ENCODE results near the gene PTPRH. TPM values are rescaled to one million over a fixed set of nuclear protein-coding genes. Genes with fewer than 3 reads are reported as not detected.

PTPRH gene
- total and polyA plus RNA-seq, 8 donors: 5.3 to 83.9 (median 39.7) TPM

DNA sequence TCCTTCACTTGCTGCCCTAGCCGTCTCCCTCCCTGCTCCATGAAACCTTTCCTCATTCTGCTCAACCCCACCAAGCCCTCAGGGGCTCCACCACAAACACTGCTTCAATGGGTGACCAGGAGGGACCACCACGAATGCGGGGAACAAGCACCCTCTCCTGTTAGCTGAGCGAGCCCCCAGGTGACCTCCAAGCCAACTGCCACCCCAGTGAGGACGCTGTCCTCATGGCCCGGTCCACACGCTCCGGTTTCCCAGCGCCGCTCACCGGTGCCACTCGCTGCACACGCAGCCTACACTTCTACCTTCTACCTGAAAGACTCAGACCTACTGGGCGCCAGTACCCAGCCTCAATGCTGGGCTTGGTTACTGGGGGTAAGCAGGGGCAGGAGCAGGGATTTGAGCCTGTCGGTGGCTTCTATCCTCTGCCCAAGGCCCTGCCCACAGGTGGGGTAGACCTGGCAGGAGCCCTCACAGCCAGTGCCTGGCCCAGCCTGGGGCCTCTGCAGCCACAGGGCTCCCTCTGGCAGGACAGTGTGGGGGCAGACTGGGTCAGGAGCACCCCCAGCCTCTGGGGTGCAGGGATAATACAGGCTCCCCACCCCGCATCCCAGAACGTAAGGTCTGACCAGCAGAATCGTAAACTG is 20.0 kb upstream of the PTPRH start:
- Histone ChIP-seq H3K27ac (peak overlapping the region; percentile 56 to 78 (median 70)), H3K36me3 (peaks cover 42 to 88% (median 84%) of the 10 kb centered on the region in 4 donors), H3K4me1 (peaks cover 7 to 28% (median 17%) of the 10 kb centered on the region in 4 donors), H3K27me3 (no peaks in the 10 kb centered on the region), H3K9me3 (no peaks in the 10 kb centered on the region), H3K4me3 (no peak overlapping the region)
- WGBS, 5 donors: 84 to 86% (median 85%) methylated on average over 15 to 18 of the region's 18 CpGs
- intact Hi-C loops (cut with DNase I; ENCODE audit: low total_unique reads): no loop called here
- TF ChIP-seq EP300 (IDR thresholded peaks at IDR 0.05) (no peak), POLR2AphosphoS5 (IDR thresholded peaks at IDR 0.05) (no peak), POLR2A (IDR thresholded peaks at IDR 0.05) (no peak)
- TF ChIP-seq, protein P1, sequence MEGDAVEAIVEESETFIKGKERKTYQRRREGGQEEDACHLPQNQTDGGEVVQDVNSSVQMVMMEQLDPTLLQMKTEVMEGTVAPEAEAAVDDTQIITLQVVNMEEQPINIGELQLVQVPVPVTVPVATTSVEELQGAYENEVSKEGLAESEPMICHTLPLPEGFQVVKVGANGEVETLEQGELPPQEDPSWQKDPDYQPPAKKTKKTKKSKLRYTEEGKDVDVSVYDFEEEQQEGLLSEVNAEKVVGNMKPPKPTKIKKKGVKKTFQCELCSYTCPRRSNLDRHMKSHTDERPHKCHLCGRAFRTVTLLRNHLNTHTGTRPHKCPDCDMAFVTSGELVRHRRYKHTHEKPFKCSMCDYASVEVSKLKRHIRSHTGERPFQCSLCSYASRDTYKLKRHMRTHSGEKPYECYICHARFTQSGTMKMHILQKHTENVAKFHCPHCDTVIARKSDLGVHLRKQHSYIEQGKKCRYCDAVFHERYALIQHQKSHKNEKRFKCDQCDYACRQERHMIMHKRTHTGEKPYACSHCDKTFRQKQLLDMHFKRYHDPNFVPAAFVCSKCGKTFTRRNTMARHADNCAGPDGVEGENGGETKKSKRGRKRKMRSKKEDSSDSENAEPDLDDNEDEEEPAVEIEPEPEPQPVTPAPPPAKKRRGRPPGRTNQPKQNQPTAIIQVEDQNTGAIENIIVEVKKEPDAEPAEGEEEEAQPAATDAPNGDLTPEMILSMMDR (IDR thresholded peaks at IDR 0.05): no peak
- DNase-seq: no peak

DNA sequence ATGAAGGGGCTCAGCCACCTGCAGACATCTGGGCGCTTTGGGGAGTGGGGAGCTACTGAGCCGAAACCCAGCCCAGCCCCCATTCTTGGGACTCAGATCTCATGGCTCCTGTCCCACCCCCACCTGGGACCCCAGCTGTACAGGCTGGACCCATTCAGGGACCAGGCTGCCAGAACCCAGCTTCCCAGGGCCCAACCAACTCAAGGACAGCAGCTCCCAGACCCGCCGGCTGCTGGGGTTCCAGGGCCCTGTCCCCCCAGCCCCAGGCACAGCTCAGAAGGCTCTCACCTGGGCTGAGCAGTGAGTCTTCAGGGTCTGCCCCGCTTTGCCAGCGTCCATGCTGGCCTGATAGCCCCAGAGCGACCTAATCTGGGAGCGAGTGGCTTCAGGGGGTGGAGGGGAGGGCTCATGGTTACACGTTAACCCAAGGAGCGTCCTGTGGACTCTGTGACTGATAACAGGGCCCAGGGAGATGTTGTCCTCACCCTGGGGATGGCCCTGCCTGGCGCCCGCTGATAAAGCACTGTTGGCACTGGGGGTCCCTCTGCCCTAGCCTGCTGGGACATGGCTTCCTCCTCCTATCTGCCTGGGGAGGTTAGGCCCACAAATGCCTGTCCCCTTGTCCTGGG is 19.2 kb upstream of the PTPRH start, which contains the start of gene TMEM86B:
TMEM86B (minus strand) TSS at position 361 of the 629 bp plus-strand sequence; CDS start at position 339, 22 bp downstream.
- TF ChIP-seq POLR2AphosphoS5 (IDR thresholded peaks at IDR 0.05): peak in 2 of 3 donors; percentile 12 to 54
- TF ChIP-seq, protein P1 (IDR thresholded peaks at IDR 0.05): no peak
- peaks cover 7 to 28% (median 17%) of the 10 kb centered on the region in 4 donors for H3K4me1 ChIP-seq
- peak within 1 kb of the TSS; percentile 56 to 78 (median 70) for H3K27ac ChIP-seq
- peak within 1 kb of the TSS in 1 of 4 donors; percentile 4 for H3K4me3 ChIP-seq
- H3K9me3 ChIP-seq: no peaks in the 10 kb centered on the region
- DNase-seq: peak; percentile 58 to 85
- peaks cover 42 to 87% (median 82%) of the 10 kb centered on the region in 4 donors for H3K36me3 ChIP-seq
- intact Hi-C loops (cut with DNase I; ENCODE audit: low total_unique reads): no loop called here
- H3K27me3 ChIP-seq: no peaks in the 10 kb centered on the region
- WGBS, 5 donors: 47 to 65% (median 56%) methylated on average over 8 to 12 of the region's 12 CpGs

DNA sequence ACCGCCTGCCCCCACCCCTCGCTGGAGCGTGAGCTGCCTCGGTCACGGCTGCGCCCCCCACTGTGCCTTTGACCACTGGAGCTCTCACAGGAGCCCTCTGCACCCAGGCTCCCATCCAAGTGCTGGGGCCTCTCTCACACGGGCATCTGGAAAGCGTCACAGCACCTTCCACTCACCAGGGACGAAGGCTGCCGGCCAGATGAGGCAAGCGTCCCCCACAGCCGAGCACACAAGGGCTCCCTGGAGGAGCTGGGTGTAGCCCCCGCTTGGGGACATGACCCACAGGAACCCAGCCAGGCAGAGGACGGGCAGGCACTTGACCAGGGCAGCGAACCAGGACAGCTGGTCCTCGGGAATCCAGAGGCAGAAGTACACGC is 18.7 kb upstream of the PTPRH start:
- Histone ChIP-seq H3K4me1 (peaks cover 7 to 28% (median 17%) of the 10 kb centered on the region in 4 donors), H3K9me3 (no peaks in the 10 kb centered on the region), H3K36me3 (peaks cover 42 to 84% (median 81%) of the 10 kb centered on the region in 4 donors), H3K27ac (peak overlapping the region; percentile 56 to 78 (median 70)), H3K4me3 (peak overlapping the region in 1 of 4 donors; percentile 4), H3K27me3 (no peaks in the 10 kb centered on the region)
- DNase-seq: peak in 1 of 2 donors; percentile 51
- TF ChIP-seq POLR2A (IDR thresholded peaks at IDR 0.05) (no peak), EP300 (IDR thresholded peaks at IDR 0.05) (no peak), POLR2AphosphoS5 (IDR thresholded peaks at IDR 0.05) (no peak)
- TF ChIP-seq, protein P1 (IDR thresholded peaks at IDR 0.05): no peak
- intact Hi-C loops (cut with DNase I; ENCODE audit: low total_unique reads): no loop called here
- WGBS, 5 donors: 70 to 75% (median 74%) methylated on average over 12 to 17 of the region's 17 CpGs

DNA sequence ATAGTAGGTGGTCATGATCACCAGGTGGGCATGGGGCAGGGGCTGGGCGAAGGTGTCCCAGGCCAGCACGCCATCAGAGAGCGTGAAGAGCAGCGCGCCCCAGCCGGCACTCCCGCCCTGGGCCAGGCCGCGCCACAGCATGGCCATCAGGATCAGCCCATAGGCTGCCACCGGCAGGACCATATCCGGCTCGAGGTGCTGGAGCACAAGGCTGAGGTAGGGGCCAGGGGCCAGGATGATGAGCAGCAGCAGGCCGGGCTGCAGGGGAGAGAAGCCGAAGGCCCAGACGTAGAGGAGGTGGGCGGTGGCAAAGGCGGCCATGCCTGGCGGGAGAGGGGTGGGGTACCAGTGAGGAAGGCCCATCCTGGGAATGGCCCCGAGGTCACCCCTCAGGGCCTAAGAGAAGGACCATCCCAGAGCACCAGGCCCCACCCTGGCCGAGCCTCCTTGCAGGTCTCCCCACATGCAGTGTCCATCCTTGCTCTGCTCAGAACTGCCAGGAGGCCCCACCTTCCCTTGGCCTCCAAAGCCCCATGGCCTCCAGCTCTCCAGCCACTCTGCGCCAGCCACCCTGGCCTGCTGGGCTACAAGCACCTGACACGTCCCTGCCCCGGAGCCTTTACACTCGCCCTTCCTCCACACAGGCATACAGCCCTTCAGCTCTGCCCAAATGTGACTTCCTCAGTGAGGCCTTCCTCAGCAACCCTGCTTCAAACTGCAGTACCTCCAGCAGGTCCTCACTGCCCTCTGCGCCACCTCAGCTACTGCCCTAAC is 18.1 kb upstream of the PTPRH start:
- Histone ChIP-seq H3K9me3 (no peaks in the 10 kb centered on the region), H3K4me1 (peaks cover 7 to 28% (median 17%) of the 10 kb centered on the region in 4 donors), H3K27me3 (no peaks in the 10 kb centered on the region), H3K27ac (peak overlapping the region; percentile 56 to 78 (median 70)), H3K4me3 (no peak overlapping the region), H3K36me3 (peaks cover 40 to 78% (median 76%) of the 10 kb centered on the region in 4 donors)
- intact Hi-C loops (cut with DNase I; ENCODE audit: low total_unique reads): no loop called here
- TF ChIP-seq, protein P1 (IDR thresholded peaks at IDR 0.05): no peak
- no peak for TF ChIP-seq EP300 (IDR thresholded peaks at IDR 0.05)
- no peak for TF ChIP-seq POLR2A (IDR thresholded peaks at IDR 0.05)
- TF ChIP-seq POLR2AphosphoS5 (IDR thresholded peaks at IDR 0.05): no peak
- peak in 1 of 2 donors; percentile 24 for DNase-seq
- 86 to 91% (median 89%) methylated on average over 18 to 25 of the region's 25 CpGs for WGBS, 5 donors

All from stomach (tissue), 9 donors.